Endothelial cell of umbilical vein (primary cell): ENCODE results near the gene GATAD2A.

ENCODE experiments used
- CTCF ChIP-seq, 2 donors: IDR thresholded peaks; 1 replicate in 1 of 2; 2 replicates in 1 of 2; pipeline ENCODE4 v1.5.1; 2011; ENCODE audit warnings: low read length in 2 of 2, mild to moderate bottlenecking in 2 of 2, moderate library complexity in 2 of 2, control low read depth in 1 of 2, inconsistent platforms in 1 of 2, low read depth in 1 of 2; ENCODE audit not compliant: insufficient read depth in 1 of 2; ENCODE audit errors: extremely low read depth in 1 of 2
- JUN ChIP-seq: IDR thresholded peaks from 2 replicates; pipeline ENCODE4 v1.6.1; 2011; ENCODE audit warnings: borderline replicate concordance, low read depth; ENCODE audit not compliant: insufficient read length, insufficient read depth
- MAX ChIP-seq: IDR thresholded peaks from 2 replicates; pipeline ENCODE4 v1.6.1; 2011; ENCODE audit not compliant: insufficient read depth, insufficient read length
- POLR2AphosphoS5 ChIP-seq: IDR thresholded peaks from 2 replicates; pipeline ENCODE4 v1.6.1; 2012; ENCODE audit warnings: low read depth, mild to moderate bottlenecking, control low read depth, low read length, moderate library complexity; ENCODE audit not compliant: insufficient read depth

- TF ChIP-seq CTCF (IDR thresholded peaks at IDR 0.05; ENCODE audit: extremely low read depth in 1 of 2, insufficient read depth in 1 of 2, low read depth in 1 of 2, low read length in 2 of 2) (no peak), POLR2AphosphoS5 (no peak), MAX (no peak), JUN (no peak)
Observed at GRCh38 chr19:19432732-19433131, 27.3 kb downstream of the GATAD2A start.
